Transverse colon (tissue), 4 donors: ENCODE results near the gene EPHB6. TPM values are rescaled to one million over a fixed set of nuclear protein-coding genes. Genes with fewer than 3 reads are reported as not detected.

Experiments
- DNase-seq: peaks from one replicate; pipeline ENCODE4 v3.0.0-alpha.2; 2019
- H3K27ac ChIP-seq, 4 donors: fragments of 200-600 bp; sonication (generic); 2 replicates each; pipeline ENCODE4 v1.5.1; 2016 to 2018; ENCODE audit warnings: inconsistent platforms in 4 of 4
- H3K27me3 ChIP-seq: fragments of 200-600 bp; sonication (generic); 2 replicates; pipeline ENCODE4 v1.5.1; 2017; ENCODE audit warnings: inconsistent platforms
- H3K36me3 ChIP-seq, 4 donors: fragments of 200-600 bp; sonication (generic); 2 replicates each; pipeline ENCODE4 v1.5.1; 2017 to 2019; ENCODE audit warnings: inconsistent platforms in 4 of 4
- H3K4me1 ChIP-seq, 4 donors: fragments of 200-600 bp; sonication (generic); 2 replicates each; pipeline ENCODE4 v1.5.1; 2017 to 2020; ENCODE audit warnings: inconsistent platforms in 4 of 4
- H3K4me3 ChIP-seq, 4 donors: fragments of 200-600 bp; sonication (generic); 1 replicate in 1 of 4; 2 replicates in 3 of 4; pipeline versions ENCODE4 v1.5.1 to v1.6.1; 2017 to 2019; ENCODE audit warnings: inconsistent platforms in 4 of 4
- H3K9me3 ChIP-seq, 2 donors: fragments of 200-600 bp; sonication (generic); 2 replicates each; pipeline ENCODE4 v1.5.1; 2017 to 2019; ENCODE audit warnings: inconsistent platforms in 2 of 2
- EP300 ChIP-seq: sonication (generic); formaldehyde crosslinking; IDR thresholded peaks from one replicate; pipeline ENCODE4 v1.6.1; 2017; ENCODE audit warnings: antibody characterized with exemption, low read depth
- POLR2A ChIP-seq: fragments of 450-650 bp; IDR thresholded peaks from one replicate; pipeline ENCODE4 v1.6.1; 2016; ENCODE audit warnings: antibody characterized with exemption, mild to moderate bottlenecking, moderate library complexity
- POLR2AphosphoS5 ChIP-seq, 3 donors: sonication (generic); formaldehyde crosslinking; IDR thresholded peaks; one replicate each; pipeline ENCODE4 v1.6.1; 2016; ENCODE audit warnings: antibody characterized with exemption in 3 of 3
- WGBS, 2 donors: methylation state at CpG; one replicate each; pipeline ENCODE4 v1.1.5; 2018; ENCODE audit warnings: low coverage in 1 of 2; 5-methylcytosine and 5-hydroxymethylcytosine counted together
- in situ Hi-C, 4 donors: fragments of 200-750 bp; cut with MboI; loops; one replicate each; pipeline versions ENCODE4 v1.15.0 to v1.15.1; 2017; ENCODE audit warnings: low sequenced_read_pairs in 3 of 4, low pct_ligation_motif_present in 1 of 4, low pct_unique_long_range_greater_than_20kb in 1 of 4
- intact Hi-C: fragments of 100-400 bp; cut with DNase I; formaldehyde crosslinking; loops from one replicate; pipeline ENCODE4 v1.15.1; 2023; ENCODE audit warnings: low total_unique reads
- total RNA-seq, 4 donors: library from RNA; depleted of rRNA; stranded (reverse); fragments of >200 nt; gene quantifications; one replicate each; pipeline ENCODE4 v1.1.0, GENCODE V29; 2016
- TF ChIP-seq, protein P1 (sequence below), 5 experiments: fragments of 200-600 bp in 3 of 5; fragments of 450-650 bp in 2 of 5; sonication (generic) in 3 of 5; IDR thresholded peaks; 1 replicate in 2 of 5; 2 replicates in 3 of 5; pipeline ENCODE4 v1.5.1; 2016 to 2017; ENCODE audit warnings: antibody characterized with exemption in 5 of 5, inconsistent platforms in 3 of 5, mild to moderate bottlenecking in 2 of 5, moderate library complexity in 1 of 5

The EPHB6 gene
- total RNA-seq, 4 donors from 2014 or later: 2.9 to 10.2 (median 4.5) TPM

- Histone ChIP-seq H3K4me1 (no peaks in the 10 kb centered on the region), H3K36me3 (no peaks in the 10 kb centered on the region), H3K9me3 (no peaks in the 10 kb centered on the region), H3K27ac (no peak overlapping the region), H3K4me3 (no peak overlapping the region), H3K27me3 (peaks cover 6% of the 10 kb centered on the region)
- intact Hi-C loops: no loop called here
- in situ Hi-C loops: no loop called here
- WGBS, 2 donors: 90 to 92% methylated on average over 2 to 3 of the region's 3 CpGs
- DNase-seq: no peak
- TF ChIP-seq POLR2A (no peak), POLR2AphosphoS5 (IDR thresholded peaks at IDR 0.05) (no peak), EP300 (no peak)
- TF ChIP-seq, protein P1, sequence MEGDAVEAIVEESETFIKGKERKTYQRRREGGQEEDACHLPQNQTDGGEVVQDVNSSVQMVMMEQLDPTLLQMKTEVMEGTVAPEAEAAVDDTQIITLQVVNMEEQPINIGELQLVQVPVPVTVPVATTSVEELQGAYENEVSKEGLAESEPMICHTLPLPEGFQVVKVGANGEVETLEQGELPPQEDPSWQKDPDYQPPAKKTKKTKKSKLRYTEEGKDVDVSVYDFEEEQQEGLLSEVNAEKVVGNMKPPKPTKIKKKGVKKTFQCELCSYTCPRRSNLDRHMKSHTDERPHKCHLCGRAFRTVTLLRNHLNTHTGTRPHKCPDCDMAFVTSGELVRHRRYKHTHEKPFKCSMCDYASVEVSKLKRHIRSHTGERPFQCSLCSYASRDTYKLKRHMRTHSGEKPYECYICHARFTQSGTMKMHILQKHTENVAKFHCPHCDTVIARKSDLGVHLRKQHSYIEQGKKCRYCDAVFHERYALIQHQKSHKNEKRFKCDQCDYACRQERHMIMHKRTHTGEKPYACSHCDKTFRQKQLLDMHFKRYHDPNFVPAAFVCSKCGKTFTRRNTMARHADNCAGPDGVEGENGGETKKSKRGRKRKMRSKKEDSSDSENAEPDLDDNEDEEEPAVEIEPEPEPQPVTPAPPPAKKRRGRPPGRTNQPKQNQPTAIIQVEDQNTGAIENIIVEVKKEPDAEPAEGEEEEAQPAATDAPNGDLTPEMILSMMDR (IDR thresholded peaks at IDR 0.05): no peak
Observed at GRCh38 chr7:142919656-142920055, 64.8 kb downstream of the EPHB6 start.

Other genes starting within 250 kb of the EPHB6 start
- gene PRSS1, start 105.6 kb upstream of the EPHB6 start, total RNA-seq: not detected
- not detected for gene PRSS2, start 84.1 kb upstream of the EPHB6 start, total RNA-seq
- 1 to 10 TPM in 1 of 4 donors, under 1 TPM in 1, not detected in 2; 0.14 to 2.9 TPM for gene TRPV6, start 30.7 kb downstream of the EPHB6 start, total RNA-seq
- not detected for gene TRPV5, start 78.7 kb downstream of the EPHB6 start, total RNA-seq
- gene LLCFC1, start 84.4 kb downstream of the EPHB6 start, total RNA-seq: not detected
- under 1 TPM in 1 of 4 donors, not detected in 3; 0.37 TPM for gene KEL, start 107.3 kb downstream of the EPHB6 start, total RNA-seq
- gene OR9A2, start 172.1 kb downstream of the EPHB6 start, total RNA-seq: not detected
- not detected for gene OR6V1, start 197.3 kb downstream of the EPHB6 start, total RNA-seq